Immature natural killer cell (primary cell): ENCODE data around the gene ITGA3. TPM values are rescaled to one million over a fixed set of nuclear protein-coding genes. Genes with fewer than 3 reads are reported as not detected.

ENCODE experiments used
- DNase-seq, 3 donors: peaks; one replicate each; pipeline ENCODE4 v3.0.0; 2022; ENCODE audit warnings: mixed read lengths in 1 of 3
- H3K27ac Mint-ChIP-seq, 6 donors: one replicate each; pipeline ENCODE4 v1.8.0; 2020; ENCODE audit warnings: mixed read lengths in 6 of 6, mild to moderate bottlenecking in 5 of 6, inconsistent platforms in 4 of 6, moderate library complexity in 3 of 6
- H3K27me3 Mint-ChIP-seq, 3 donors: one replicate each; pipeline ENCODE4 v1.8.0; 2020 to 2021; ENCODE audit warnings: low read depth in 3 of 3, mild to moderate bottlenecking in 3 of 3, mixed read lengths in 3 of 3, moderate library complexity in 3 of 3, inconsistent platforms in 1 of 3
- H3K36me3 Mint-ChIP-seq, 3 donors: one replicate each; pipeline ENCODE4 v1.8.0; 2020; ENCODE audit warnings: mixed read lengths in 3 of 3, inconsistent platforms in 2 of 3, mild to moderate bottlenecking in 2 of 3
- H3K4me1 Mint-ChIP-seq, 2 donors: one replicate each; pipeline ENCODE4 v1.8.0; 2020; ENCODE audit warnings: inconsistent platforms in 2 of 2, mild to moderate bottlenecking in 2 of 2, mixed read lengths in 2 of 2, moderate library complexity in 1 of 2
- H3K4me3 Mint-ChIP-seq, 5 donors: one replicate each; pipeline ENCODE4 v1.8.0; 2020; ENCODE audit warnings: mild to moderate bottlenecking in 5 of 5, mixed read lengths in 5 of 5, inconsistent platforms in 3 of 5, moderate library complexity in 3 of 5
- H3K9me3 Mint-ChIP-seq, 6 donors: one replicate each; pipeline ENCODE4 v1.8.0; 2020; ENCODE audit warnings: mild to moderate bottlenecking in 6 of 6, mixed read lengths in 6 of 6, inconsistent platforms in 4 of 6, moderate library complexity in 3 of 6
- polyA plus RNA-seq, 3 donors: library from polyadenylated mRNA; unstranded; fragments of 300-500 nt; fragmentation: Illumina TruSeq; gene quantifications; one replicate each; pipeline ENCODE4 v1.2.3, GENCODE V29; 2021

ITGA3 gene
- polyA plus RNA-seq, 3 donors from 2014 or later: 0.54 to 1.1 TPM; not detected in 1

DNA sequence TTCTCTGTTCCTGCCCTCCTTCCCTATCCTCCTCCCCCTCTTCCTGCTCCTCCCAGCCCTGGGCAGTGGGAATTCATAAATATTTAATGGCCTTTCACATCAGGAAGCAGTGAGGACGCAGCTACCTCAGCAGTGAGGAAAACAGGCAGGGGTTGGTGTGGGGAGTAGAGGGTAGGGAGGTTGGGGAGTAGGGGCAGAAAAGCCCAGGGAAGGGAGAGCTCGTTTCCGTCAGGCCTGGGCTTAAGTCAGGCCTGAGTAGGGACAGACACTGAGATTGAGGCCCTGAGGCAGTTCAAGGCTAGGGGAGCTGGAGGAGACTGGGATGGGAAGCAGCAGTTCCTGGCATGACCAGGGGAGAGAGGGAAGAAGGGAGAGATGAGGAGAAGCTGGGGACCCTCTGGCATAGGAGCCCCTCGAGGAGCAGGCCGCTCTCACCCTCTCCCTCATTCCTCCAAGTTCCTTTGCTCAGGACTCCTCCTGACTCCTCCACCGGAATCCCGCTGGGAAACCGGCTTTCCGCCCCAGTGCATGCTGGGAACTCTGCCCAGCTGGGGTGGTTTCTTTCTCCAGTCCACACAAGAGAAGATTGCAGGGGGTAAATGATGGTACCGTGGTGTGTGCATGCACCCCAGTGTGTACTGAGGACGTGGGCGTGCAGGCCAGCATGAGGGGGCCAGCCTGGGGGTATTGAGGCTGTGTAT lies 67.9 kb downstream of the ITGA3 start:
- peaks cover 13 to 22% (median 15%) of the 10 kb centered on the region in 3 donors for H3K27me3 Mint-ChIP-seq

GRCh38 chr17:50125420-50125997 lies 69.6 kb downstream of the ITGA3 start:
- Mint-ChIP-seq H3K27ac (no peak overlapping the region), H3K9me3 (no peaks in the 10 kb centered on the region), H3K27me3 (peaks cover 13 to 17% (median 16%) of the 10 kb centered on the region in 3 donors), H3K4me1 (peaks cover 20 to 22% of the 10 kb centered on the region in 2 donors), H3K36me3 (no peaks in the 10 kb centered on the region), H3K4me3 (no peak overlapping the region)
- no peak for DNase-seq

More for the DNA sequence above, 67.9 kb downstream of the ITGA3 start:
- Mint-ChIP-seq H3K4me1 (peaks cover 15 to 18% of the 10 kb centered on the region in 2 donors), H3K27ac (no peak overlapping the region), H3K9me3 (peaks cover 0 to 2% (median 0%) of the 10 kb centered on the region in 6 donors), H3K36me3 (no peaks in the 10 kb centered on the region), H3K4me3 (no peak overlapping the region)
- DNase-seq: no peak

DNA sequence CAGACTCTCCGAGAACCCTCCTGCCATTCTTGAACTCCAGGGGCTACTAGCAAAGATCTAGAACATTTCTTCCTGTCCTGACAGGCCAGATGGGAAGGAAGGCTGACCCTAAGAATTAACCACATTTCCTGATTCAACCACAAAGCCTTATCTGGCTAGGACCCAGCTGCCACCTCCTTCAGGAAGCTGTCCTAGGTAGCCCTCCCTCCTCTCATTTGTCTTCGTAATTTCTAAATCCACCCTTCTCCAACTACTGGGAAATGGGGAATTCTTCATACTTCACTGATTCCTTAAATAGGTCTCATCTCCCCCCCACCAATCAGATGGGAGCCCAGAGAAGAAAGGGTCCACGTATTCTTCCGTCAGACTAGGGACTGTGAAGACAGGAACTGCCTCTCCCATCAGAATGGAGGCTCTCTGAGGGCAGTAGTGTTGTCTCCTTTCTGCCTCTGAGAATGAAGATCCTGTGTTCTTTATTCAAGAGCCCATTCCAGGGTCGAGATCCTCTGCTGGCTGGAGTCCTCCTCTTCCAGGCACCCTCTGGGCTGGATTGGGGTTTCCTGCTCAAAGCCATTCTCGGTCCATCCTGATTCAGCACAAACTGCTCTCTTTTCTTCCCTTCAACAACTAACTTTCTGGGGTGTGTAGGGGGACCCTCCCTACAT lies 71.9 kb downstream of the ITGA3 start:
- peaks cover 32 to 41% of the 10 kb centered on the region in 2 donors for H3K4me1 Mint-ChIP-seq
- H3K36me3 Mint-ChIP-seq: no peaks in the 10 kb centered on the region
- H3K9me3 Mint-ChIP-seq: no peaks in the 10 kb centered on the region
- H3K27ac Mint-ChIP-seq: no peak overlapping the region
- H3K4me3 Mint-ChIP-seq: peak overlapping the region; percentile 21 to 61 (median 32)
- no peak for DNase-seq
- peaks cover 14 to 20% (median 15%) of the 10 kb centered on the region in 3 donors for H3K27me3 Mint-ChIP-seq

GRCh38 chr17:50128441-50129352 lies 72.8 kb downstream of the ITGA3 start:
- Mint-ChIP-seq H3K4me3 (peak overlapping the region; percentile 79 to 86 (median 81)), H3K36me3 (no peaks in the 10 kb centered on the region), H3K4me1 (peaks cover 32 to 41% of the 10 kb centered on the region in 2 donors), H3K27me3 (peaks cover 12 to 20% (median 14%) of the 10 kb centered on the region in 3 donors), H3K27ac (peak overlapping the region in 4 of 6 donors; percentile 44 to 80 (median 60)), H3K9me3 (no peaks in the 10 kb centered on the region)
- no peak for DNase-seq

DNA sequence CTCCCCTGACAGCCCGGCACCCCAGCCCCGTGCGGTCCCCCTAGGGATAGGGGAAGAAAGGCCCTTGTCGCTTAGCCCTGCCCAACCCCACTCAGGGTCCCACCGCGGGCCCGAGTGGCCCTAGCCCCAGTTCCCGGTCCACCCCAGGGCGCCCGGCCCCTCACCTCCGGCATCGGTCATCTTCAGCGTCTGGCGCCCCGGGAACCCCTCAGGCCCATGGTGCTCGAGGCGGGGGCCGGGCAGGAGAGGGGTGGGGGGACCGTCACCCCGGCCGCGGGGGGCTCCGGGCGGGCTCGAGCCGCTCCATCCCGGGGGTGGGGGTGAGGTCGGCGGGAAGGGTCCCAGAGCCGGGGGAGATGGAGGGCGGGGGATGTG lies 73.4 kb downstream of the ITGA3 start:
- peak overlapping the region in 2 of 6 donors; percentile 69 to 76 for H3K27ac Mint-ChIP-seq
- H3K9me3 Mint-ChIP-seq: no peaks in the 10 kb centered on the region

DNA sequence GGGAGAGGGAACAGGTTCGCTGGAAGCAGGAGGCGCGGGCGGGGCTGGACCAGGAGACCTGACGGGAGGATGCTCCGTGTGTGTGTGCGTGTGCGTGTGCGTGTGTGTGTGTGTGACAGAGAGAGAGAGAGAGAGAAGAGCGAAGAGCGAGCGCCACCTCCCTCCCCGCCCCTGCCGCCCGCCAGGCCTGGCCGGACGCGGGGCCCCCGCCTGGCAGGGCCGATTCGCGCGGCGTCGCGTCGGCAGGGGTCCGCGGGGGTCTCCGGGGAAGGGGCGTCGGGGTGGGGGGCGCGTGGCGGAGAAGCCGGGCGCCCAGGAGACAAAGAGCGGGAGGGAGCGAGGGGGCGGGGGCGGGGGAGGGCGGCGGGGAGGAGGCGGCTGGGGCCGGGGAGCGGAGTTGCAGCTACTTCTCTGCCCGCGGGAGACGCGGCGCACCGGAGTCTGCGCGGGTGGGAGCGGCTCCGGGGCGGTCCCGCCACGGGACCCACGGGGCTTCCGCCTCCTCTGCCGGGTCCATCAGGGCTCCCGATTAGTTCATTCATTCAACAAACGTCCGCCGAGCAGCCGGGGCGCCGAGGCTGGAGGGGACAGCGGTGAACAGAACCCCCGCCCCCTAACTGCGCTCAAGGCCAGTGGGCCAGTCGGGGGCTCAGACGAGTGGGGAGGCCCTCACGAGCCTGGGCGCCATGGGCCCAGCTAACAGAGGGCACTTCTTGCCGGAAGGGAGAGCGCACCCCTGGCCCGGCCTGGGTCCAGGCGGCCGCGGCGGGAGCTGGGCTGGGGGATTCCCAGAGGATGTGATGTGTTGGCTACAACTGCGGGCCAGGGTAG lies 74.0 kb downstream of the ITGA3 start, which contains the start of gene SAMD14:
SAMD14 (minus strand) TSS at position 433 of the 831 bp plus-strand sequence. CDS start 5,201 bp downstream, outside the sequence.
- peaks cover 12 to 20% (median 12%) of the 10 kb centered on the region in 3 donors for H3K27me3 Mint-ChIP-seq
- H3K36me3 Mint-ChIP-seq: no peaks in the 10 kb centered on the region
- peaks cover 32 to 41% of the 10 kb centered on the region in 2 donors for H3K4me1 Mint-ChIP-seq
- H3K9me3 Mint-ChIP-seq: no peaks in the 10 kb centered on the region
- peak; percentile 46 to 60 (median 53) for DNase-seq
- peak within 1 kb of the TSS; percentile 76 to 87 (median 81) for H3K4me3 Mint-ChIP-seq
- peak within 1 kb of the TSS; percentile 48 to 84 (median 72) for H3K27ac Mint-ChIP-seq

More for the DNA sequence above, 73.4 kb downstream of the ITGA3 start:
- H3K4me3 Mint-ChIP-seq: peak overlapping the region; percentile 70 to 87 (median 76)
- no peaks in the 10 kb centered on the region for H3K36me3 Mint-ChIP-seq
- H3K4me1 Mint-ChIP-seq: peaks cover 32 to 41% of the 10 kb centered on the region in 2 donors
- peaks cover 12 to 20% (median 12%) of the 10 kb centered on the region in 3 donors for H3K27me3 Mint-ChIP-seq
- no peak for DNase-seq

DNA sequence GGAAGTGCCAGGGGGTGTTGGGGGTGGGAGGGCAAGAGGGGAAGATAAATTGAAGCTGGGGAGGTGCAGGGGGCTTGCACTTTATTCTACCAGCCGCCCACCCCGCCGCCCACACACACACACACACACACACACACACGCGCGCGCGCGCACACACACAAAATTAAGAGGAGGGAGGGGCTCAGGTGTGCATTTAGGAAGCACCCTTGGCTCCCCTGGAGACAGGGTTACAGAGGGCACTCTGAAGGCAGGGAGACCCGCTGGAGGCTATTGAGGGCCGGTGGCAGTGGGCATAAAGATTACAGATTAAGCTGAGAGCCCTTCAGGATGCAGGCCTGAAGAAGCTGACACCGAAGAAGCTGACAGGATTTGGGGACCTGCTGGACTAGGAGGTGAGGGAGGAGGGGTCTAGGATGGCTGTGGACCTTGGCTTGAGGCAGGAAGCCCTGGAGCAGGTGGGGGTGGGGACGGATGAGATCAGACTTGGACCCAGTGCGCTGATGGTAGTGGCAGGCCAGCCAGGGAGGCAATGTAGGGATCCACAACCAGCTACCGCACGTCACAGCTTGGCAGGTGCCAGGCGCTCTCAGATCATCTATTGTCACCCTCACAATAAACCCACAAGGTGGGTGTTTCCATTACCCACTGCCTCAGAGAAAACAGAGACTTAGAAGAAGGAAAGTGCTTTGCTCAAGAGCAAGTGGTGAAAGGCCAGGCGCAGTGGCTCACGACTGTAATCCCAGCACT lies 74.8 kb downstream of the ITGA3 start:
- Mint-ChIP-seq H3K36me3 (no peaks in the 10 kb centered on the region), H3K27ac (peak overlapping the region in 3 of 6 donors; percentile 56 to 79 (median 61)), H3K9me3 (no peaks in the 10 kb centered on the region), H3K4me3 (peak overlapping the region; percentile 46 to 75 (median 66)), H3K27me3 (peaks cover 12 to 20% (median 12%) of the 10 kb centered on the region in 3 donors), H3K4me1 (peaks cover 32 to 41% of the 10 kb centered on the region in 2 donors)
- no peak for DNase-seq

DNA sequence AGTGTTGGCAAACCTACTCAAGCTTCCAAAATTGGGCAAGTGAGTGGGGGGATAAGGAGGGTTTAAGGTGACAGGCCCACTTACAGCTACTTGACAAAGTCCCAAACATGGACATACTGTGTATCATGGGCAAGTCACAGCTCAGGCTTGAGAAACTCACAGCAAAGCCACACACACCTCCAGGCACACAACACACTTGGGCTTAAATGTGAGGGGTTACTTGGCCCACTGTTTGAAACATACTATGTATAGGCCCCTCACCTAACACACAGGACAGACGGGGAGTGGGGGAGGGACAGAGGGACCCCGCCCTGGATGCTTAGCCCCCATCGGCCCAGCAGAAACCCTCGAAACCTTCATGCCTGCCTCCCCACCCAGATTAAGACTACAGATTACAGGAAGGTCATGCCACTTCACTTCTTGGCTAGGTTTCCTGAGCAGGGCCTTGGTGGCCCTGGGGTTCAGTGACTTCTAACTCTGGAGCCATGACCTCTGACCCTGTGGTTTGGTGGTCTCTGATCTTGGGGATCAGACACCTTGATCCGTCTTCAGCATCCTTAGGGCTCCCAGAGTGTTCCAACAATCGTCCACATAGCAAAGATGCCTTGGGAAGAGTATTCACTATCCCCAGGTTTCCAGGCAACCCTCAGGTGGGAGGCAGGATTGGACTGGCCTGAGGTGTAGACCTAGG lies 76.3 kb downstream of the ITGA3 start:
- Mint-ChIP-seq H3K4me1 (peaks cover 33 to 38% of the 10 kb centered on the region in 2 donors), H3K4me3 (no peak overlapping the region), H3K27me3 (peaks cover 12 to 20% (median 15%) of the 10 kb centered on the region in 3 donors), H3K9me3 (no peaks in the 10 kb centered on the region), H3K36me3 (peaks cover 3 to 7% (median 3%) of the 10 kb centered on the region in 3 donors), H3K27ac (peak overlapping the region in 5 of 6 donors; percentile 42 to 77 (median 58))
- no peak for DNase-seq

GRCh38 chr17:50133028-50133768 lies 77.3 kb downstream of the ITGA3 start:
- Mint-ChIP-seq H3K9me3 (no peaks in the 10 kb centered on the region), H3K36me3 (peaks cover 8 to 16% (median 11%) of the 10 kb centered on the region in 3 donors), H3K27ac (peak overlapping the region in 2 of 6 donors; percentile 42 to 43), H3K4me1 (peaks cover 28% of the 10 kb centered on the region in 2 donors), H3K4me3 (no peak overlapping the region), H3K27me3 (peaks cover 7 to 17% (median 16%) of the 10 kb centered on the region in 3 donors)
- no peak for DNase-seq

DNA sequence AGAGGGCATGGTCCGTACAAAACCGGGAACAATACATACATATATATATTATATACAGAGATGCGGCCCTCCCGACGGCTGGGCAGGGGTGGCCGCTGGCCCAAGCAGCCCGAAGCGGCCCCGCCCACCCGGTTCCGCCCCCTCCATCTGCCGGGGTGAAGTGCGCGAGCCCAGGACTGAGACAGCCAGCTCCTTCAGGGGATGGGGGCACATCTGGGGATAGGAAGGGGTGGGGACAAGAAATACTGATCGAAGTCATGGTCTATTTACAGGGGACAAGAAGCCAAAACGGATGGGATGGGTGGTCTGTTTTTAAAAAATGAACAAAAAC lies 77.8 kb downstream of the ITGA3 start:
- H3K27me3 Mint-ChIP-seq: peaks cover 6 to 15% (median 14%) of the 10 kb centered on the region in 3 donors
- no peak overlapping the region for H3K4me3 Mint-ChIP-seq
- H3K4me1 Mint-ChIP-seq: peaks cover 22 to 23% of the 10 kb centered on the region in 2 donors
- peaks cover 11 to 22% (median 15%) of the 10 kb centered on the region in 3 donors for H3K36me3 Mint-ChIP-seq
- no peak for DNase-seq
- no peaks in the 10 kb centered on the region for H3K9me3 Mint-ChIP-seq
- no peak overlapping the region for H3K27ac Mint-ChIP-seq
